ENCODE measurements around the gene AKR1C1.
"Not testable (repeated sequence)": the region's sequence is repeated elsewhere in the genome, so short reads cannot be mapped to it uniquely, and the experiment has no call there.

AKR1C1 gene

DNA sequence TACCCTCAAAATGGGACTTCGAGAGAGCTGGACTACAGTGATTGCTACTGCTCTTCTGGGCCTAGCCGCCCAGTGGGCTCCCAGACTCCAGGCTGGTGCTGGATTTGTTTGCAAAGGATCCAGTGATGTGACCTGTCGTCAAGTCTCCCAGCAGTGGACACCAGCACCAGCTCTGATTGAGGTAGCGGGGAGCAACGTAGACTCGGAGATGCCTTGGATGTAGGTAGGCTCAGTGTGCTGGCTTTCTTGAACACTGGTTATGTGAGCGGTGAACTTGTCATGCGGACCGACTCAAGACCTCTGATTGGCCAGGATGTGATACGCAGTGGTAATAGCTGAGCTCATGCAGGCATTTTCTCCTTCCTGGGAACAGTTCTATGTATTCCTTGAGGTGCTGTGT, 21.0 kb downstream of the AKR1C1 start:
- no peak for DNase-seq (ENCODE audit: low read depth)

DNA sequence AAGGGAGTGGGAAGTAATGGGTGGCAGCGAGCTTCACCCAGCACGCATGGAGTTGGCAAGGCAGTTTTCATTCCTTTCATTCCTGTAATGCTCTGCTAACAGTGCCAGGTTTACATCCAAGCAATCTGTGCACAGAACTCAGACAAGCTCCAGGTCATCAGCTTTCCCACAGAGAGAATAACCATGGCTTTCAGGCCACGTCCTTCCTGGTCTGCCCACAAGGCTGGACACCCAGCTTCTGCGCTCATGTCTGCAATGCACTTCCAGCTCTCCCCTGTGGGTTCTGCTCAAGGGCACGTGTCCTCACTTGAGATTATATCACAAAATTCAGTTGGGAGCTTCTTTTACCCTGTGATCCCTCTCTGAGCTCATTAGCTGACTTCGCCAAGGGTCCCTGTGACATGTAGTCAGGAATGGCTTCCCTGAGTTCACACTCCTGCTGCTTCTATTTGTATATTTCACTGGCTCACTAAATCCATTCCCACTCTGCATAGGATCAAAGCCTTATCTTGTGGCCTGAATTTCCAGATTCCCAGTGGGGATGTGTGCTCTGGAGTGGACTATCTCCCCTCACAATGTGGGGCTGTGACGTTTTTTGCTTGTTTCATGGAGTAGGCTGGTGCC, 21.9 kb downstream of the AKR1C1 start:
- DNase-seq (ENCODE audit: low read depth) = no peak

DNA sequence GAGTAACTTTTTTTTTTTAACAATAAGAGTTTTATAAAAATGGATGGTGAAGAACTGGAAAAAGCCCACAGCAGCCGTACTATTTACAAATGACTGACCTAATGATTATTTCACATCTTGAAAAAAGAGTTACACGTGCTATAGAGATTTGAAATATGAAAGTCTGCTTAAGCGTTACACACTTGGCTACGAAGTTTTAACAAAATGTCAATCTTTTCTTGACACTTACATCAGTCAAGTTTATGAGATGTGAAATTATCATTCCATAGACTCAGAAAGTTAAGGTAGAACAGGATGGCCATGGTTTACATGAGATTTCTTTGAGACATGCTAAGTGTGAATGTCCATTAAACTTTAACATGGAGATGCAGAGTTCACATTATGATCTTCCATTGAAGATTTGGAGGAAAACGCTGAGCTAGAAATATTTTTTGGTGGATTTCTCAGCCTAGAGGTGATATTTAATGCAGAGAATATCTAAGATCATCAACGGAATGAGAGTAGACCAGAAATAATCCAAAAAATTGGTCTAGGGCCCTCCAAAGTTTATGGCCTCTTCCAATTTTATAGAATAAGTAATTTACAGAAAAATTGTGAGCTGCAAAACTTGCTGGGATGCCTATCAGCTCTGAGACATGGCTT, 24.9 kb downstream of the AKR1C1 start:
- DNase-seq (ENCODE audit: low read depth) = not testable (repeated sequence)

DNA sequence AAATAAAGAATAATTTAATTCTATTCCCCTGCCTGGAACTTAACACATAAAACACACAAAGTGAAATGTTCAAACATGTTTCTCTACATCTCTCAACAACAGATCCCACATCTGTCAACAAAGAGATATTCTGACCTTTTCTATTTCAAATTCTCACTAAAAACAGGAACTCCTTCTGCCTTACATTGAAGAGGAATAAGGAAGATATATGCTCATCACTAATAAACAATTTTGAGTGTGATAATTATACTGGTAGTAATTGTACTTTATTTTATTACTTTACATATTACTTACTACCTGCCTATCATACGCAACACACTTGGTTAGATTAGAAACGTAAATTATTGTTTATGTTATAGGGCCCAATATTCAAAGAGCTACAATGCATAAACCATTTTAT, 27.0 kb downstream of the AKR1C1 start:
- no peak for DNase-seq (ENCODE audit: low read depth)

DNA sequence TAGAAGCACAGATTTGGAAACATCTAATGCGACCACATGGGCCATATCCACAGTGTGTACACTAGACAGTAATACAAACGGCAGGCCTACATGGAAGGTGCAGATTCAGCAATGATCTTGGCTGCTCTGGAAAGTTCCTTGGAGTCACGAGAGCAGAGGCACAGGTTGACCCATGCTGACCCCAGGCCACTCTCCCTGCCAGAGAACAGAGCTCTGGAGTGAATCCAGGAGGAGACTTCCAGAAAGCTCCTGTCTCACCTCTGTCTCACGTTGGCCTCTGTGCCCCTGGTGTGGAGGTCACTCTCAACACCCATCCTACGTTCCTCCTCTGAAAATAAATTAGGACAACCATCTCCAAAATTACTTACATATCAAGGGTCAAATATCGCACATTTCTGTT, 28.2 kb downstream of the AKR1C1 start:
- not testable (repeated sequence) for DNase-seq (ENCODE audit: low read depth)

DNA sequence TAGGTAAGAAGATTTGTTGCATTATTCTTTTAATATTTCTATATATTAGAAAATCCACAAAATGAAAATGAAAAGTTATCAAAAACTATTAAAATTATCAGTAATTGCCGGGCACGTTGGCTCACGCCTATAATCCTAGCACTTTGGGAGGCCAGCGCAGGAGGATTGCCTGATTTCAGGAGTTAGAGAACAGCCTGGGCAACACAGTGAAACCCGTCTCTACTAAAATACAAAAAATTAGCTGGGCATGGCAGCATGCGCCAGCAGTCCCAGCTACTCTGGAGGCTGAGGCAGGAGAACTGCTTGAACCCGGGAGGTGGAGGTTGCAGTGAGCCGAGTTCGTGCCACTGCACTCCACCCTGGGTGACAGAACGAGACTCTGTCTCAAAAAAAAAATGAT, 29.3 kb downstream of the AKR1C1 start:
- DNase-seq (ENCODE audit: low read depth) = not testable (repeated sequence)

DNA sequence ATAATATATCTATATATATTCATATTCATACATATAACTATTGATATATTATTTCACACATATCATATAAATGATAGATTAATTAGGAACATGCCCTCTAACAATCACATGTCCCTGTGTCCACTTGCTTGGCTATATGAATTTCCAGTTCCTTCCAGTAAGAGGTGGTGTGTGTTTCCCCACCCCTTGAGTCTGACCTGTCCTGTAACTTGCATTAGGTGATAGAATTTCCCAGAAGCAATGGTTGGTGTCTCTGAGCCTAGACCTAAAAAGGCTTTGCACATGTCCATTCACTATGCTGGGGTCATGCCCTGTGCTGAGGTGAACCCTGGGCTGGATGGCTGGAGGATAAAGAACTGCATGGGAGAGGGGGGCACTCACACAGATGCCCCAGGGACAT, 31.0 kb downstream of the AKR1C1 start:
- not testable (repeated sequence) for DNase-seq (ENCODE audit: low read depth)

DNA sequence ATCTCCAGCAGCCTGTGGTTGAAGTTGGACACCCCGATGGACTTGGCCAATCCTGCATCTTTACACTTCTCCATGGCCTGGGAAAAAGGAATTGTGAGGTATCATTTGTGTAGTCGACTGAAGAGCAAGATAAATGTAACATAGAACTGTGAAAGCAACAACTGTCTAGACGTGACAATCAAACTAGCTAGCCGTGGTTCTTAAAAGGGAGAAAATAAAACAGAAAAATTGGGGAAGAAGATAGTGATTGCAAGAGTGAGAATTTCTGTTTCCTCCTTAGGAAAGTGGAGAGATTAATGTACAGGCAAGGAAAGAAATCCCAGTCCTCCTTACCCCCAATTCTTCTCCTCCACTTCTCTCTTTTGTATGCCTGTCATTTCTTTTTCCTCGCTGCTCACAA, 35.5 kb downstream of the AKR1C1 start:
- no peak for DNase-seq (ENCODE audit: low read depth)

DNA sequence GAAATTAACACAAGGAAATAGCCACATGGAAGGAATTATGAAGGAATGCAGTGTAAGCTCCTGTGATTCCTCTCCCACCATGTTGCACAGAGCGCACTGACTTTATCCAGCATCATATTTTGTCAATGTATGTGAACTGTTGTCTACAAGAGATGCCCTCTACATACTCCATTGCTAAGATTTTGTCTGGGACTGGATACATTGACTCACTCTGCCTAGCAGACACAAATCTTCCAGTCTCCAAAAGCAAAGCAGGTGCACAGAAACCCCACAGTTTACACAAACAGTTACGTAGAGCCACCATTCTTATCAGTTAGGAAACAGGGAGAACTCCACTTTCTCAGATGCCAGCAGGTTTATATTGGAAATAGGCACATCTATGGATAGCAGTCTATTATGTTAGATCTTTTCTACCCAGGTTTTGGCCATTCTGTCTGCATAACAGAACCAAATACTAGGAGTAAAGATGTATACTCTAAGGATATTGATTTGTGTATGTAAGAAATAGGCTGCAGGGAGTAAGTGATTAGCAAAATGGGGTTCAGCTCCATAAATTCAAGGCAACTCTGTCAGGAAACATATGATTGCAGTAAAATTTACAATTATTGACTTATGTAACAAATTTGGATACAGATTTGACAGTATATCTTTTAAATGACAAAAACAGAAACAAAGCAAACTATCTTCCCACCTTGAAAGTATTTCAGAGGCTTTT, 39.0 kb downstream of the AKR1C1 start:
- no peak for DNase-seq (ENCODE audit: low read depth)

DNA sequence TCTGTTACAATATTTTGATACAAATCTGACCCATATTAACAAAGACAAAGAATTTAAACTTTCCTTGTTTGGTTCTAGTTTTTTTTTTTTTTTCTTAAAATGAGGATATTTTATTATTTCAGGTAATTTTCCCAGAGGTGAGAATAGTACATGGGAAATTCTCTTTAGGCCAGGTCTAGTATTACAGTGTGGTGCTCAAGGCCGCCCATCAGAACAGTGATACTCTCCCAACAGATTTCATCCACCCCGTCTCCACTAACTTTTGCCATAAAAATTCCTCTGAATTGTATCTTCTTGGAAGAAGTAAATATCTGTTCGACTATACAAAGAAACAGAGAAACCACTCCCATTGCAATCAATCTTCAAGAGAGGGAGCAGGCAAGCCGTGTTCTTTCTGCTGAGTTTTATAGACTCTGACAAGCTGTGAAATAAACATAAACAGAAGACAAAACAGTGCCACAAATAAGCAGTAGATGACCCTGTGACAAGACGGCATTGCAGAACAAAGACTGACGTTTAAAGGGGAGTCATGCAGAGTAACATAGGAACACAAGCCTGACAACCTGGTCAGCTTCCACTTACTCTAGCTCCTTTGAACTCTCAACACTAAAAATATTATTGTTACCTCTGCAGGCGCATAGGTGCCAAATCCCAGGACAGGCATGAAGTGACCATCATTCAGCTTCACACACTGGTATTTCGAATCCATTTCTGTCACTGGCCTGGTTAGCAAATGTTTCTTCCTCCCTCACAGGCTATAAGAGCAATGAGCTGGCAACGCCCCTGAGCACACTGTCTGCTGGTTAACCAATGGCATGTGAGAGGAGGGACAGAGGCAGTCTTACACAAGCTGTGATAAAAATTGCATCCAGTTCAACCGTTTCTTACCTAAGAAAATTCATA, 40.2 kb downstream of the AKR1C1 start, which contains the start of gene AKR1C2:
Gene AKR1C2, minus strand, starts transcription at position 731 of the 903 bp plus-strand sequence. Its CDS starts 22 bp downstream, at position 709.
- not testable (repeated sequence) for DNase-seq (ENCODE audit: low read depth)

DNA sequence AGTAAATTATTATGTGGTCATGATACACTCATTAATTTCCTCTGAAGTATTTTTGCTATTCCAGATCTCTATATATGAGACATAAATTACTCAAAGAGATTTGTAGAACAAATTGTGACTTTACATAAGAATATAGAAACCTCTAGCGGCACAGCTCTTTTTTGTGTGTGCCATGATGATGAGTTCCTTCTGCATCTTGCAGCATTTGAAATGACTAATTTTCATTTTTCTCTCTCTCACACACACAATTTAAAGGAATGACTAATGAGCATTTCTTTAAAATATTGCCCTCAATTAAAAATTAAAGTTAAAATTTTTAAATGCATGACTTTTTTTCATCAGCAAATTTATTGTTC, 40.8 kb downstream of the AKR1C1 start:
- DNase-seq (ENCODE audit: low read depth) = not testable (repeated sequence)

DNA sequence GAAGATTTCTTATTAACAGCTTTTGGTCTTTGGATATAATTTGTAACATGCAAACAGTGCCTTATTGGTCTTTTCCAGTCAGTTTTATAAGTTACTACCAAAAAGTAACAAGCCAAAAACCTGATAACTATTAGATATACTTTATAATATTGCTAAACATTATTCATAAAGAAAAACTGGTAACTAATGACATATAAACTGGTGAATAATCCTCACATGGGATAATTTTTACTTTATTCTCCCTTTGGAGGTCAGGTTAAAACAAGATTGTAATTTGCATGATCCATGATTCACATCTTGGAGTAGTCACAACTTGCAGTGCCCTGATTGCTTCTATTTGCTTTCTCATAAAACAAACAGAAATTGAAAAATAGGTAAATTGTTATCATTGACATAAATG, 41.3 kb downstream of the AKR1C1 start:
- DNase-seq (ENCODE audit: low read depth) = not testable (repeated sequence)

DNA sequence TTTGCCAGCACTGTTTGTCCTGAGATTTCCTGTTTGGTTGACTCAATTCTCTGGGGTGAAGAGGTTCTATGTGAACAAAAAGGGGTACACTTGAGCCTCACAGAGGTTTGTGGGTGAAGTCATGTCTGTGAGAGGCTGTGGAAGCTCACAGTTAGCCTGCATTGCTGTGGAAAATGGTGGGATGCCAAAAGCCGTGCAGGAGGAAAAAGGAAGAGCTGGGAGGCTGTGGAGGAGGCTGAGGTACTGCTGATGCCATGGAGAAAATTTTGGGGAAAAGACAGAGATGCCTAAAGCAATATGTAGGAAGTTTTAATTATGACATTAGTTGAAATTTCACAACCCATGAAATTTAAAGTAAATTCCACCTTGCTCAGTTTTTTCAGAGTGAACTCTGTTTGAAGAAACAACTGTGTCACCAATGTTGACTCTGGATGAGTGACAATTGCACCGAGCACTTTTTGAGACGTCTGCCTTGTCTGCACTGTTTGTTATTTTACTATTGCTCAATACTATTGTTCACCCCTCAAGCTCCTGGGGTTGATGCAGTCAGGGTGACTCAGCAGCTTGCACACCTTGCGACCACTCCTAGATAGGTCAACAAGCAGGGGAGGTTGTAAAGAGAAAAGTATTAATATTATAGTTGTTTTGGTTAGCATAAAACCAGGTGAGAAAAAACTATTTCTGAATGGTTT, 45.8 kb downstream of the AKR1C1 start:
- DNase-seq (ENCODE audit: low read depth) = not testable (repeated sequence)

DNA sequence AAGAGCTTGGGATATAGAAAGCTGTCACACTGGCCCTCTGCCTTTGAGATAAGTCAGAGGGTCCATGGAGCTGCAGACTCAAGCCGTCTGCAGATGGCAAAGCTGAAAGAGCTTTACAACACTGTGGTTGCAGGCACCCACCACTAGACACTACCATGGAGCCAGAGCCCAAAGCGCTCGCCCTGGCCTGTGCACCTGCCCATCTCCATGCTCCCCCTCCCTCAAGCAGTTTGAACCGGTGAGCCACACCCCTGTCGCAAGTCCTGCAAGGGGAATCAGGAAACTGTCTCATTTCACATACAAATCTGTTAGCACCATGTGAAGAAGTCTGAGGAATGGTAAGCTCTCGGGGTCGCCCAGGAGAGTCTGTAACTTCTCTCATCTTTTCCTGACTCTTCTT, 46.8 kb downstream of the AKR1C1 start:
- not testable (repeated sequence) for DNase-seq (ENCODE audit: low read depth)

DNA sequence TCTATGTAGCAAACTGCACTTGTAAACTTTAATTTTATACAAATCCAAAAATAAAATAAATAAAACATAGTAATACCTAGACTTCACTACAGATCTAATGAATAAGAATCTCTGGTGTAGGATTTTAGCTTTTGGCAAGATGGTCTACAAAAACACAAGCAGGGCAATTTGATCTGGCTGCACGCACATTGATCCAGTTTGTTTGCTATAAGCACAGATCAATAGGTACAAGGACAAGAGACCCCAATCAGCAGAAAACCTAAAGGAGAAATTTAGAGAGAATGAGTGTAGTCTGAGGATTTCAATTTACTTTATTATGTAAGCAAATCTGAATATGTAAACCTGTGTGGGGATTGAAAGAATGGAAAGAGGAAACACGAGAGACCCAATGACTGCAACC, 48.2 kb downstream of the AKR1C1 start:
- DNase-seq (ENCODE audit: low read depth) = not testable (repeated sequence)

DNA sequence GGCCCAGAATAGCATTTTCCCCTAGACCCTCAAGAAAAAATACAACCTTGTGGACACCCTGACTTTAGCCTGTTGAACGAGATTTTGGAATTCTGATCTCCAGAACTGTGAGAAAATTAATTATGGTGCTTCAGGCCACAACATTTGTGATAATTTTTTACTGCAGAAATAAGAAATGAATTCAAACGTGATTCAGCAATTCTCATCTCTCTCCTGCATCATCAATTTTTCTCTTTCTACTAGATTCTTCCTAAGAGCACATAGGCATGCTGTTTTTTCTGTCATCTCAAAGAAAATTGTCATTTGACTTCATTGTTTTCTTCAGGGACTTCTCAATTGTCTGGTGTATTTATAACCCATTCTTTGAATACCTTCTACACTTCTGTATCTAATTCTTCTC, 49.4 kb downstream of the AKR1C1 start:
- DNase-seq (ENCODE audit: low read depth) = no peak

DNA sequence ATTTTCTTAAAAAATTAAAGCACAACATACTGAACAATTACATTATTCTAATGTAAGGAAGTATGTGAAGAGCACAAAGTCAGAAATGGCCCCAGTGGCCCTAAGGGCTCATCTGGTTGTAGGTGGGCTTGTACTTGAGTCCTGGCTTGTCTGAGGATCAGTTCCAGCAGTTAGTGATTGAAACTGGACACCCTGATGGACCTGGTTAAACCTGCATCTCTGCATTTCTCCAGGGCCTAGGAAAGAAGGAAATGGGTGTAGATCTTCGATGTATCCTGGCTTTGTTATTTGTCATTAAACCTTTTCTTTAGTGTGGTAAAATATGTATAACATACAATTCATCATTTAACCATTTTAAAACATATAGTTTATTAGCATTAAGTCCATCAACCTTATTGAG, 50.2 kb downstream of the AKR1C1 start:
- DNase-seq (ENCODE audit: low read depth) = no peak

DNA sequence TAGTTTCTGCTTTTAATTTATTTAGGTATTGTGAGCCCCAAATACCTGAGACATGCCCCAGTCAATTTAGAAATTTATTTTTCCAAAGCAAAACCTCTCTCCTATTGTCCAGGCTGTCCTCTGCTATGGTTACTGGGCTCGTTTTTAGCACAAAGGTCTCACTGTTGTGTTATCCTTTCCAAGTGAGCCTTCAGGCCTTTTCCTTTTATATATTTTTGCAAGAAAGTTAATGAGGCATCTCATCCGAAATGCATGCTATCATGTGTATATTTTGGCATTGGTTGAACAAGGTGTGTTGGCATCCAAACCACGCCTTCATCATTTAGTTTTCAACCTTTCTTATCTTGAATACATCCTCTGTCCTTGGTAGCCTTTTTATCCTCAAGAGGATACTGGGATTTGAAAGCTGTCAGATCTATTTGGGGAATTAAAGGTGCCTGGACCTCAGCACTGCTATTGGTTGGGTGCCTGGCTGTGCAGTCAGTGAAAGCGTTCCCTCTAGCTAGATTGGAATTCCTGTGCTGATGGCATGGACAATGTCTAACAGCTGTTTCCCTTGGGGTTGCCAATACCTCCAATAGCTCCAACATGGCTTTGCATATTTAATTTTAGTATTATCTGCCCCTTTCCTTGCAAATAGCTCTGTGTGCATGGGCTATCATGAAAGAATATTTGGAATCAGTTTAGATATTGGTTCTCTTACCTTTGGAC, 51.1 kb downstream of the AKR1C1 start:
- DNase-seq (ENCODE audit: low read depth) = not testable (repeated sequence)

DNA sequence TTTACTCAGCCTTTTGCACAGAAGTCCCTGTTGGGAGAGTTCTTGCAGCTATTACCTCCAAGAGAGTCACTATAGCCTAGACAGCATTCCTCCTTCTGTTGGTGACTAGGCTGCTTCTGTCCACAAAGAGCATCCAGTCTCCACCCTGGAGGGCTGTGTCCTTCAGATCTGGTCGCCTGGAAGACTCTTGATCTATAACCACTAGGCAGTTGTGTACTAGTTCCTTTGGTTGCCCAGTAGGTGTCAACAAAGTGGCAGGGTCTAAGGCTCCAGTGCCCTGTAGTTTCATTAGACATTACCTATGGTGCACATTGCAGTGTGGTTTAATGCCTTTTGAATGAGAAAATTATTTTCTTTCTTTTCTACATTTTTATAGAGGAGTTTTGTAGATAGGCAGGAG, 51.7 kb downstream of the AKR1C1 start:
- DNase-seq (ENCODE audit: low read depth) = no peak

DNA sequence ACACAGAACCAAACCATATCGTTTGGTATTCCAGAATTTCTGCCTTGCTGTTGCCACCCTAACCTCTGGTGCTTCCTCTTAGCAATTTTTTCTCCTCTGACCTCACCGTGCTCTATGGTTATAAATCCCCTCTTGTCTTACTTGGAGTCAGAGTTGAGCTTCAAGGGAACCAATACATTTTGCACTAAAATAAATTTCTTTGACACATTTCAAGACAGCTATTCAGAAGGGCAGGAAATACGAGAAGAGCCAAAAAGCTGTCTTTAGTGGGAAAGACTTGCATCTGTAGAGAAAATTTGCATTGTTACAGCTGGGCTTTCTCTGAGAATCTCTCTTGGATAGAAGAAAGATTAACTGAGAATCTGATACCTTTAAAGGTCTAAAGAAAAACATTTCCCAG, 54.9 kb downstream of the AKR1C1 start:
- no peak for DNase-seq (ENCODE audit: low read depth)

DNA sequence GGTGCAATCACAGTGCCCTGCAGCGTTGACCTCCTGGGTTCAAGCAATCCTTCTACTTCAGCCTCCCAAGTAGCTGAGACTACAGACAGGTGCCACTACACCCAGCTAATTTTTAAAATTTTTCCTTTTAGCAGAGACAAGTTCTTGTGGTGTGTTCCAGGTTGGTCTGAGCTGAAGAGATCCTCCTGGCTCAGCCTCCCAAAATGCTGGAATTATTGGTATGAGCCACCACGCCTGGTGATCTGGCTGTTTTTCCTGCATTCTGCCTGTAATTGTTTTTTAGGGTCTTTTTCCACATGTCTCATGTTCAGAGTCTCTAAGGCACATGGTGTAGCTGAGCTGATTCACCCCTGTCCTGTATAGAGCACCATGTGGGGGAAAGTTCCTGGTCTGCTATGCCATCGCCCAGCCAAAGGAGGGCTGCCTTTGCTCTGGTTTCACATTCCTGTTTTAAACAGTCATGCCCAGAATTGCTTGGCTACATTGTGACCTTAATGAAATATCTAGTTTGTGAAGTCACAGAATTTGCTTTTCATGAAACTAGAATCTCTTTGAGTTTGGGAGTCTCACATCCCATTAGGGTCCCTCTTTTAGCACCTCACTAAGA, 55.6 kb downstream of the AKR1C1 start:
- DNase-seq (ENCODE audit: low read depth) = not testable (repeated sequence)

Data from activated T-helper 1 cell treated with Interleukin-2 at 50 U/mL for 16 hours (primary cell).